Measurements from ENCODE around the gene POFUT1. TPM values are rescaled to one million over a fixed set of nuclear protein-coding genes. Genes with fewer than 3 reads are reported as not detected.
A peak's percentile ranks its signal among the peaks of the same experiment; 100 is the strongest.

Gene POFUT1
- total RNA-seq, 6 experiments from 2014 or later: 64.1 to 83.7 (median 74.6) TPM

GRCh38 chr20:32162351-32162750 lies 45.3 kb upstream of the POFUT1 start:
- no peak for DNase-seq
- H3K9me3 Mint-ChIP-seq: no peaks in the 10 kb centered on the region
- peaks cover 60% of the 10 kb centered on the region for H3K36me3 Mint-ChIP-seq (ENCODE audit: low read depth)
- no peaks in the 10 kb centered on the region for H3K4me1 Mint-ChIP-seq (ENCODE audit: low read depth)
- H3K4me3 Mint-ChIP-seq: no peak overlapping the region
- H3K27ac Mint-ChIP-seq: no peak overlapping the region
- no peak for TF ChIP-seq CTCF (IDR thresholded peaks at IDR 0.05)
- peaks cover 3% of the 10 kb centered on the region for H3K27me3 Mint-ChIP-seq (ENCODE audit: insufficient read depth)

GRCh38 chr20:32163951-32164350 lies 43.7 kb upstream of the POFUT1 start:
- no peak for DNase-seq
- peaks cover 3% of the 10 kb centered on the region for H3K27me3 Mint-ChIP-seq (ENCODE audit: insufficient read depth)
- H3K36me3 Mint-ChIP-seq (ENCODE audit: low read depth): peaks cover 53% of the 10 kb centered on the region
- no peak for TF ChIP-seq CTCF (IDR thresholded peaks at IDR 0.05)
- no peak overlapping the region for H3K4me3 Mint-ChIP-seq
- H3K9me3 Mint-ChIP-seq: no peaks in the 10 kb centered on the region
- peaks cover 9% of the 10 kb centered on the region for H3K4me1 Mint-ChIP-seq (ENCODE audit: low read depth)
- no peak overlapping the region for H3K27ac Mint-ChIP-seq

GRCh38 chr20:32164984-32165735 lies 42.5 kb upstream of the POFUT1 start:
- peaks cover 51% of the 10 kb centered on the region for H3K36me3 Mint-ChIP-seq (ENCODE audit: low read depth)
- DNase-seq: no peak
- no peaks in the 10 kb centered on the region for H3K9me3 Mint-ChIP-seq
- H3K4me3 Mint-ChIP-seq: no peak overlapping the region
- peaks cover 9% of the 10 kb centered on the region for H3K4me1 Mint-ChIP-seq (ENCODE audit: low read depth)
- TF ChIP-seq CTCF (IDR thresholded peaks at IDR 0.05): no peak
- H3K27me3 Mint-ChIP-seq (ENCODE audit: insufficient read depth): peaks cover 3% of the 10 kb centered on the region
- H3K27ac Mint-ChIP-seq: no peak overlapping the region

- Mint-ChIP-seq H3K4me3 (no peak overlapping the region), H3K36me3 (ENCODE audit: low read depth) (peaks cover 50% of the 10 kb centered on the region), H3K27me3 (ENCODE audit: insufficient read depth) (peaks cover 3% of the 10 kb centered on the region), H3K27ac (no peak overlapping the region), H3K4me1 (ENCODE audit: low read depth) (peaks cover 9% of the 10 kb centered on the region), H3K9me3 (no peaks in the 10 kb centered on the region)
- no peak for TF ChIP-seq CTCF (IDR thresholded peaks at IDR 0.05)
- no peak for DNase-seq
Measured at GRCh38 chr20:32165836-32166545, 41.7 kb upstream of the POFUT1 start.

GRCh38 chr20:32167552-32167951 lies 40.1 kb upstream of the POFUT1 start:
- H3K27me3 Mint-ChIP-seq (ENCODE audit: insufficient read depth): peaks cover 3% of the 10 kb centered on the region
- H3K36me3 Mint-ChIP-seq (ENCODE audit: low read depth): peaks cover 35% of the 10 kb centered on the region
- DNase-seq: no peak
- no peaks in the 10 kb centered on the region for H3K9me3 Mint-ChIP-seq
- H3K4me1 Mint-ChIP-seq (ENCODE audit: low read depth): peaks cover 9% of the 10 kb centered on the region
- no peak for TF ChIP-seq CTCF (IDR thresholded peaks at IDR 0.05)
- 0 out of 2 replicates have a peak overlapping the region, but pooled peaks have one; percentile 14 for H3K27ac Mint-ChIP-seq
- H3K4me3 Mint-ChIP-seq: no peak overlapping the region

All from HFFc6 (cell line).